ENCODE results near the gene CDA.

DNA sequence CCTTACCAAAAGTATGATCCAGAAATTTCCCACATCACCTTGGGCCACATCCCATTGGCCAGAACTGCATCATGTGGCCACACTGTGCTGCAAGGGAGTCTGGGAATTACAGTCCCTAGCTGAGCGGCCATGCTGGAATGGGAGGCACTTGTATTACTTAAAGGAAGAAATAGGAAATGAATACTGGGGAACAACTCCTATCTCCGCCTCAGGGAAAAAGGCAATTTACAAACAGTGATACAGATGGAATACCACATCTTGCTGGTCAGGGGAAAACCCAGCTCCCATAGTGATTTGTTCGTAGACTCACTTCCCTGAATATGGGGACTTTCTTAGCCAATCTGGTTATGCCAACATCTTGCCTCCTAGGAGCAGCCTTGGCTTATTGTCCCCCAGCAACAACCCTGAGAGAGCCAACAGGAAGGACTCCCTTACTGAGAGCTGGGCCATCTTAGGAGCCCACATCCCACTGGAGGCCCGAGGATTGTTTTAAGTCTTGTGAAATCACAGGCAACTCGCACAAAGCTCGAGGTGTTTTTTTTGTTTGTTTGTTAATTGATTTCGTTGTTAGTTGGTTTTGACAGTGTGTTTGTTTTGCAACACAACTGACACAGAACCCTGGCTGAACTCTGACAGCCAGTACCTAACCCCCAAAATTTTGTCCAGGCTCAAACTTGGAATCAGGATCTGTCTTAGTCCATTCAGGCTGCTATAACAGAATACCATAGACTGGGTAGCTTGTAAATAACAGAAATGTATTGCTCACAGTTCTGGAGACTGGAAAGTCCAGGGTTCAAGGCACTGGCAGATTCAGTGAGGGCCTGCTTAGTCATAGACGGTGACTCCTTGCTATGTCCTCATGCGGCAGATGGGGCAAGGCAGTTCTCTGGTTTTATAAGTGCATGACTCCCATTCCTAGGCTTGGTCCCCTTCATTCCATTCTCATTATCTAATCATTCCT lies 14.9 kb downstream of the CDA start:
- TF ChIP-seq, protein P1, sequence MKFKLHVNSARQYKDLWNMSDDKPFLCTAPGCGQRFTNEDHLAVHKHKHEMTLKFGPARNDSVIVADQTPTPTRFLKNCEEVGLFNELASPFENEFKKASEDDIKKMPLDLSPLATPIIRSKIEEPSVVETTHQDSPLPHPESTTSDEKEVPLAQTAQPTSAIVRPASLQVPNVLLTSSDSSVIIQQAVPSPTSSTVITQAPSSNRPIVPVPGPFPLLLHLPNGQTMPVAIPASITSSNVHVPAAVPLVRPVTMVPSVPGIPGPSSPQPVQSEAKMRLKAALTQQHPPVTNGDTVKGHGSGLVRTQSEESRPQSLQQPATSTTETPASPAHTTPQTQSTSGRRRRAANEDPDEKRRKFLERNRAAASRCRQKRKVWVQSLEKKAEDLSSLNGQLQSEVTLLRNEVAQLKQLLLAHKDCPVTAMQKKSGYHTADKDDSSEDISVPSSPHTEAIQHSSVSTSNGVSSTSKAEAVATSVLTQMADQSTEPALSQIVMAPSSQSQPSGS (tag by site-specific recombination; IDR thresholded peaks at IDR 0.05; ENCODE audit: low read depth) = no peak
- TF ChIP-seq BCL11A (tag by site-specific recombination; IDR thresholded peaks at IDR 0.05; ENCODE audit: low read depth) = no peak
- TF ChIP-seq, protein P2, sequence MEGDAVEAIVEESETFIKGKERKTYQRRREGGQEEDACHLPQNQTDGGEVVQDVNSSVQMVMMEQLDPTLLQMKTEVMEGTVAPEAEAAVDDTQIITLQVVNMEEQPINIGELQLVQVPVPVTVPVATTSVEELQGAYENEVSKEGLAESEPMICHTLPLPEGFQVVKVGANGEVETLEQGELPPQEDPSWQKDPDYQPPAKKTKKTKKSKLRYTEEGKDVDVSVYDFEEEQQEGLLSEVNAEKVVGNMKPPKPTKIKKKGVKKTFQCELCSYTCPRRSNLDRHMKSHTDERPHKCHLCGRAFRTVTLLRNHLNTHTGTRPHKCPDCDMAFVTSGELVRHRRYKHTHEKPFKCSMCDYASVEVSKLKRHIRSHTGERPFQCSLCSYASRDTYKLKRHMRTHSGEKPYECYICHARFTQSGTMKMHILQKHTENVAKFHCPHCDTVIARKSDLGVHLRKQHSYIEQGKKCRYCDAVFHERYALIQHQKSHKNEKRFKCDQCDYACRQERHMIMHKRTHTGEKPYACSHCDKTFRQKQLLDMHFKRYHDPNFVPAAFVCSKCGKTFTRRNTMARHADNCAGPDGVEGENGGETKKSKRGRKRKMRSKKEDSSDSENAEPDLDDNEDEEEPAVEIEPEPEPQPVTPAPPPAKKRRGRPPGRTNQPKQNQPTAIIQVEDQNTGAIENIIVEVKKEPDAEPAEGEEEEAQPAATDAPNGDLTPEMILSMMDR (tag by site-specific recombination; IDR thresholded peaks at IDR 0.05) = no peak
- TF ChIP-seq ZNF37A (tag by site-specific recombination; IDR thresholded peaks at IDR 0.05) = no peak
- no peak for TF ChIP-seq ZNF335 (tag by site-specific recombination; conservative IDR thresholded peaks at IDR 0.05)
- TF ChIP-seq, protein P3, sequence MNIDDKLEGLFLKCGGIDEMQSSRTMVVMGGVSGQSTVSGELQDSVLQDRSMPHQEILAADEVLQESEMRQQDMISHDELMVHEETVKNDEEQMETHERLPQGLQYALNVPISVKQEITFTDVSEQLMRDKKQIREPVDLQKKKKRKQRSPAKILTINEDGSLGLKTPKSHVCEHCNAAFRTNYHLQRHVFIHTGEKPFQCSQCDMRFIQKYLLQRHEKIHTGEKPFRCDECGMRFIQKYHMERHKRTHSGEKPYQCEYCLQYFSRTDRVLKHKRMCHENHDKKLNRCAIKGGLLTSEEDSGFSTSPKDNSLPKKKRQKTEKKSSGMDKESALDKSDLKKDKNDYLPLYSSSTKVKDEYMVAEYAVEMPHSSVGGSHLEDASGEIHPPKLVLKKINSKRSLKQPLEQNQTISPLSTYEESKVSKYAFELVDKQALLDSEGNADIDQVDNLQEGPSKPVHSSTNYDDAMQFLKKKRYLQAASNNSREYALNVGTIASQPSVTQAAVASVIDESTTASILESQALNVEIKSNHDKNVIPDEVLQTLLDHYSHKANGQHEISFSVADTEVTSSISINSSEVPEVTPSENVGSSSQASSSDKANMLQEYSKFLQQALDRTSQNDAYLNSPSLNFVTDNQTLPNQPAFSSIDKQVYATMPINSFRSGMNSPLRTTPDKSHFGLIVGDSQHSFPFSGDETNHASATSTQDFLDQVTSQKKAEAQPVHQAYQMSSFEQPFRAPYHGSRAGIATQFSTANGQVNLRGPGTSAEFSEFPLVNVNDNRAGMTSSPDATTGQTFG (tag by site-specific recombination; IDR thresholded peaks at IDR 0.05; ENCODE audit: borderline replicate concordance) = no peak

Data from HEK293 (cell line).